H9 (cell line): Measurements from ENCODE around the gene SMTNL2. TPM values are rescaled to one million over a fixed set of nuclear protein-coding genes. Genes with fewer than 3 reads are reported as not detected.
A peak's percentile ranks its signal among the peaks of the same experiment; 100 is the strongest.

Experiments
- DNase-seq: peaks from one replicate; pipeline ENCODE4 v3.0.0-alpha.2; 2017
- H2AFZ ChIP-seq: one replicate; pipeline ENCODE4 v1.6.1; 2013; ENCODE audit warnings: mild to moderate bottlenecking, low read length, control low read depth, moderate library complexity
- H2AK5ac ChIP-seq: 2 replicates; pipeline ENCODE4 v1.6.1; 2013; ENCODE audit warnings: low read length, control low read depth, mixed read lengths; ENCODE audit not compliant: insufficient read length
- H2BK120ac ChIP-seq: one replicate; pipeline ENCODE4 v1.6.1; 2013; ENCODE audit warnings: low read depth, mild to moderate bottlenecking, low read length, control low read depth, inconsistent platforms; ENCODE audit not compliant: poor library complexity, severe bottlenecking
- H2BK12ac ChIP-seq: 2 replicates; pipeline ENCODE4 v1.6.1; 2013; ENCODE audit warnings: low read length, control low read depth, mixed read lengths, low read depth; ENCODE audit not compliant: insufficient read length
- H2BK15ac ChIP-seq: 2 replicates; pipeline ENCODE4 v1.6.1; 2013; ENCODE audit warnings: low read depth, low read length, control low read depth
- H2BK20ac ChIP-seq: one replicate; pipeline ENCODE4 v1.6.1; 2013; ENCODE audit warnings: low read depth, mild to moderate bottlenecking, low read length, control low read depth, inconsistent platforms; ENCODE audit not compliant: poor library complexity, severe bottlenecking
- H2BK5ac ChIP-seq: 2 replicates; pipeline ENCODE4 v1.6.1; 2013; ENCODE audit warnings: low read length, control low read depth, mixed read lengths; ENCODE audit not compliant: insufficient read length
- H3K14ac ChIP-seq: 2 replicates; pipeline ENCODE4 v1.6.1; 2013; ENCODE audit warnings: low read length, control low read depth; ENCODE audit not compliant: insufficient read depth
- H3K18ac ChIP-seq: 2 replicates; pipeline ENCODE4 v1.6.1; 2013; ENCODE audit warnings: low read depth, mild to moderate bottlenecking, mixed read lengths, low read length, control low read depth; ENCODE audit not compliant: insufficient read length
- H3K23ac ChIP-seq: 2 replicates; pipeline ENCODE4 v1.6.1; 2013; ENCODE audit warnings: low read length, control low read depth, mixed read lengths, low read depth; ENCODE audit not compliant: insufficient read length
- H3K23me2 ChIP-seq: 2 replicates; pipeline ENCODE4 v1.6.1; 2013; ENCODE audit warnings: low read depth, mild to moderate bottlenecking, mixed read lengths, low read length, control low read depth; ENCODE audit not compliant: insufficient read length, poor library complexity, severe bottlenecking
- H3K27ac ChIP-seq: 2 replicates; pipeline ENCODE4 v1.5.1; 2013; ENCODE audit warnings: low read length, control low read depth, mixed read lengths, low read depth; ENCODE audit not compliant: insufficient read length
- H3K27me3 ChIP-seq: 2 replicates; pipeline ENCODE4 v1.6.1; 2013; ENCODE audit warnings: low read length, control low read depth, inconsistent platforms; ENCODE audit not compliant: insufficient read depth
- H3K4ac ChIP-seq: 2 replicates; pipeline ENCODE4 v1.6.1; 2013; ENCODE audit warnings: low read depth, mild to moderate bottlenecking, control low read depth, inconsistent platforms, low read length, moderate library complexity
- H3K4me1 ChIP-seq: 2 replicates; pipeline ENCODE4 v1.6.1; 2013; ENCODE audit warnings: low read length, control low read depth, inconsistent platforms; ENCODE audit not compliant: insufficient read depth
- H3K4me2 ChIP-seq: 2 replicates; pipeline ENCODE4 v1.6.1; 2013; ENCODE audit warnings: low read length, control low read depth, mixed read lengths; ENCODE audit not compliant: insufficient read length, insufficient read depth
- H3K56ac ChIP-seq: 2 replicates; pipeline ENCODE4 v1.6.1; 2013; ENCODE audit warnings: low read depth, mild to moderate bottlenecking, mixed read lengths, low read length, control low read depth; ENCODE audit not compliant: insufficient read length
- H3K79me1 ChIP-seq: 2 replicates; pipeline ENCODE4 v1.6.1; 2013; ENCODE audit warnings: low read depth, mild to moderate bottlenecking, moderate library complexity, low read length, control low read depth, inconsistent platforms; ENCODE audit not compliant: insufficient read depth, poor library complexity, severe bottlenecking
- H3K79me2 ChIP-seq: 2 replicates; pipeline ENCODE4 v1.6.1; 2013; ENCODE audit warnings: low read length, control low read depth, inconsistent platforms; ENCODE audit not compliant: insufficient read depth
- H3K9ac ChIP-seq: 2 replicates; pipeline ENCODE4 v1.6.1; 2013; ENCODE audit warnings: low read length, control low read depth, mixed read lengths; ENCODE audit not compliant: insufficient read length; ENCODE audit errors: extremely low read depth
- H3K9me3 ChIP-seq: one replicate; pipeline ENCODE4 v1.6.1; 2013; ENCODE audit warnings: low read depth, low read length, inconsistent platforms; ENCODE audit not compliant: control insufficient read depth
- H3T11ph ChIP-seq: one replicate; pipeline ENCODE4 v1.6.1; 2013; ENCODE audit warnings: mild to moderate bottlenecking, low read length, control low read depth, inconsistent platforms
- H4K20me1 ChIP-seq: one replicate; pipeline ENCODE4 v1.6.1; 2013; ENCODE audit not compliant: control insufficient read depth, insufficient read length, insufficient read depth
- H4K5ac ChIP-seq: 2 replicates; pipeline ENCODE4 v1.6.1; 2013; ENCODE audit warnings: low read depth, mild to moderate bottlenecking, mixed read lengths, low read length, control low read depth; ENCODE audit not compliant: insufficient read length
- H4K8ac ChIP-seq: replicated peaks from 2 replicates; pipeline ENCODE4 v1.6.1; 2013; ENCODE audit warnings: low read length, control low read depth, mixed read lengths, low read depth; ENCODE audit not compliant: insufficient read length
- H4K91ac ChIP-seq: 2 replicates; pipeline ENCODE4 v1.6.1; 2013; ENCODE audit warnings: low read depth, mild to moderate bottlenecking, moderate library complexity, mixed read lengths, low read length, control low read depth; ENCODE audit not compliant: insufficient read length
- H3K27ac Mint-ChIP-seq, 3 experiments: 2 replicates in 2 of 3; 3 replicates in 1 of 3; pipeline ENCODE4 v1.8.0; 2020 to 2021; ENCODE audit warnings: mixed read lengths in 3 of 3, mild to moderate bottlenecking in 1 of 3, moderate library complexity in 1 of 3
- H3K27me3 Mint-ChIP-seq: 2 replicates; pipeline ENCODE4 v1.8.0; 2021; ENCODE audit warnings: low read depth, mild to moderate bottlenecking, moderate library complexity, mixed read lengths
- H3K36me3 Mint-ChIP-seq, 3 experiments: 2 replicates in 2 of 3; 3 replicates in 1 of 3; pipeline ENCODE4 v1.8.0; 2020 to 2021; ENCODE audit warnings: low read depth in 3 of 3, mixed read lengths in 3 of 3; ENCODE audit not compliant: insufficient read depth in 1 of 3
- H3K4me1 Mint-ChIP-seq, 2 experiments: 2 replicates each; pipeline ENCODE4 v1.8.0; 2020; ENCODE audit warnings: mixed read lengths in 2 of 2
- H3K4me3 Mint-ChIP-seq, 2 experiments: 2 replicates in 1 of 2; 3 replicates in 1 of 2; pipeline ENCODE4 v1.8.0; 2020 to 2021; ENCODE audit warnings: mild to moderate bottlenecking in 2 of 2, mixed read lengths in 2 of 2, moderate library complexity in 1 of 2
- H3K9me3 Mint-ChIP-seq, 2 experiments: 2 replicates in 1 of 2; 3 replicates in 1 of 2; pipeline ENCODE4 v1.8.0; 2020; ENCODE audit warnings: mild to moderate bottlenecking in 2 of 2, mixed read lengths in 2 of 2, moderate library complexity in 1 of 2
- CTCF ChIP-seq: fragments of 200-600 bp; sonication (generic); conservative IDR thresholded peaks from 3 replicates; pipeline ENCODE4 v1.8.0; 2021; ENCODE audit warnings: antibody characterized with exemption, mild to moderate bottlenecking
- whole genome bisulfite sequencing: extraction: QIAGEN DNeasy Blood & Tissue Kit; methylation state at CpG from one replicate; pipeline ENCODE4 v1.1.7; 2013; ENCODE audit warnings: missing lambda C conversion rate, low lambda C conversion rate, mixed read lengths; ENCODE audit not compliant: insufficient read length; ENCODE audit errors: extremely low coverage; 5-methylcytosine and 5-hydroxymethylcytosine counted together
- total RNA-seq: library from RNA; stranded (reverse); gene quantifications from 2 replicates; pipeline ENCODE4 v1.2.1, GENCODE V29; 2021

The SMTNL2 gene
- total RNA-seq, 1 experiment from 2014 or later, result 0.77 TPM

- Histone ChIP-seq H2AK5ac (no peak overlapping the region), H3K9ac (no peak overlapping the region), H3K27me3 (no peaks in the 10 kb centered on the region), H3K23me2 (peaks cover 11% of the 10 kb centered on the region), H3K9me3 (no peaks in the 10 kb centered on the region), H4K8ac (no peak overlapping the region), H2BK5ac (no peak overlapping the region), H2BK15ac (no peak overlapping the region), H4K91ac (no peak overlapping the region), H2BK120ac (no peak overlapping the region), H3K4me2 (peak overlapping the region; percentile 60), H3K79me2 (peaks cover 9% of the 10 kb centered on the region; the same call in 1 of the 2 replicates), H3K79me1 (no peaks in the 10 kb centered on the region), H3K23ac (no peak overlapping the region), H2BK12ac (no peak overlapping the region), H2AFZ (no peak overlapping the region), H3K4me1 (peaks cover 4% of the 10 kb centered on the region; the same call in 1 of the 2 replicates), H3K27ac (no peak overlapping the region), H3T11ph (no peak overlapping the region), H3K56ac (no peak overlapping the region), H3K4ac (no peak overlapping the region), H4K20me1 (peaks cover 3% of the 10 kb centered on the region), H3K14ac (no peak overlapping the region), H4K5ac (no peak overlapping the region), H3K18ac (no peak overlapping the region), H2BK20ac (no peak overlapping the region)
- Mint-ChIP-seq H3K27ac (peak overlapping the region in 1 of 3 experiments; percentile 70; a peak in 1 of 7 replicates), H3K36me3 (peaks cover 34 to 63% (median 50%) of the 10 kb centered on the region in 3 experiments), H3K4me3 (peak overlapping the region; percentile 94 to 95), H3K4me1 (peaks cover 19 to 28% of the 10 kb centered on the region in 2 experiments), H3K9me3 (no peaks in the 10 kb centered on the region), H3K27me3 (no peaks in the 10 kb centered on the region)
- TF ChIP-seq CTCF, result no peak
- WGBS, result no CpG with 5 or more reads among the region's 9 CpGs
- no peak for DNase-seq
These were observed 30.7 kb upstream of the SMTNL2 start for GRCh38 chr17:4553669-4554068.
